Right atrium auricular region (tissue), 2 donors: ENCODE results near the gene SPINK5. TPM values are rescaled to one million over a fixed set of nuclear protein-coding genes. Genes with fewer than 3 reads are reported as not detected.

ENCODE experiments used
- DNase-seq: peaks from one replicate; pipeline ENCODE4 v3.0.0-alpha.2; 2019; ENCODE audit warnings: low spot score
- H3K27ac ChIP-seq, 2 donors: fragments of 200-600 bp; sonication (generic); 1 replicate in 1 of 2; 2 replicates in 1 of 2; pipeline ENCODE4 v1.5.1; 2016 to 2019
- H3K27me3 ChIP-seq, 2 donors: fragments of 200-600 bp; sonication (generic); one replicate each; pipeline versions ENCODE4 v1.5.1 to v1.6.0; 2017 to 2019
- H3K36me3 ChIP-seq: fragments of 200-600 bp; sonication (generic); one replicate; pipeline ENCODE4 v1.5.1; 2016
- H3K4me1 ChIP-seq, 2 donors: fragments of 200-600 bp; sonication (generic); one replicate each; pipeline versions ENCODE4 v1.5.1 to v1.6.0; 2017 to 2019
- H3K4me3 ChIP-seq, 2 donors: fragments of 200-600 bp; sonication (generic); 1 replicate in 1 of 2; 2 replicates in 1 of 2; pipeline ENCODE4 v1.5.1; 2017 to 2019; ENCODE audit warnings: mild to moderate bottlenecking in 1 of 2, moderate library complexity in 1 of 2
- H3K9me3 ChIP-seq, 2 donors: fragments of 200-600 bp; sonication (generic); one replicate each; pipeline ENCODE4 v1.5.1; 2019
- CTCF ChIP-seq, 2 donors: fragments of 200-600 bp; sonication (generic); IDR thresholded peaks; one replicate each; pipeline ENCODE4 v1.5.1; 2019; ENCODE audit warnings: antibody characterized with exemption in 2 of 2
- total RNA-seq, 2 donors: library from RNA; depleted of rRNA; stranded (reverse); fragments of >200 nt; gene quantifications; one replicate each; pipeline ENCODE4 v1.1.0, GENCODE V29; 2016

Gene SPINK5
- total RNA-seq, 2 donors from 2014 or later, result 1.8 to 2.3 TPM

GRCh38 chr5:148094336-148094735, 30.6 kb downstream of the SPINK5 start:
- Histone ChIP-seq H3K4me1 (no peaks in the 10 kb centered on the region), H3K27me3 (no peaks in the 10 kb centered on the region), H3K4me3 (no peak overlapping the region), H3K36me3 (no peaks in the 10 kb centered on the region), H3K27ac (no peak overlapping the region), H3K9me3 (no peaks in the 10 kb centered on the region)
- no peak for TF ChIP-seq CTCF (IDR thresholded peaks at IDR 0.05)
- no peak for DNase-seq

- no peaks in the 10 kb centered on the region for H3K9me3 ChIP-seq
- H3K36me3 ChIP-seq, result no peaks in the 10 kb centered on the region
- no peak for DNase-seq
- no peak for TF ChIP-seq CTCF (IDR thresholded peaks at IDR 0.05)
- no peaks in the 10 kb centered on the region for H3K4me1 ChIP-seq
- no peak overlapping the region for H3K4me3 ChIP-seq
- H3K27ac ChIP-seq, result no peak overlapping the region
- H3K27me3 ChIP-seq, result no peaks in the 10 kb centered on the region
Observed at GRCh38 chr5:148104226-148104625, 40.4 kb downstream of the SPINK5 start.

- Histone ChIP-seq H3K27me3 (no peaks in the 10 kb centered on the region), H3K4me1 (no peaks in the 10 kb centered on the region), H3K4me3 (no peak overlapping the region), H3K27ac (no peak overlapping the region), H3K36me3 (no peaks in the 10 kb centered on the region), H3K9me3 (no peaks in the 10 kb centered on the region)
- DNase-seq, result no peak
- peak in 1 of 2 donors; percentile 35 for TF ChIP-seq CTCF (IDR thresholded peaks at IDR 0.05)
Observed at GRCh38 chr5:148107608-148108007, 43.8 kb downstream of the SPINK5 start.

- H3K4me1 ChIP-seq, result no peaks in the 10 kb centered on the region
- H3K4me3 ChIP-seq, result no peak overlapping the region
- no peak for DNase-seq
- TF ChIP-seq CTCF (IDR thresholded peaks at IDR 0.05), result no peak
- no peaks in the 10 kb centered on the region for H3K36me3 ChIP-seq
- no peaks in the 10 kb centered on the region for H3K9me3 ChIP-seq
- no peak overlapping the region for H3K27ac ChIP-seq
- no peaks in the 10 kb centered on the region for H3K27me3 ChIP-seq
Observed at GRCh38 chr5:148113243-148113642, 49.5 kb downstream of the SPINK5 start.

- no peak overlapping the region for H3K4me3 ChIP-seq
- no peaks in the 10 kb centered on the region for H3K36me3 ChIP-seq
- no peak for DNase-seq
- no peaks in the 10 kb centered on the region for H3K27me3 ChIP-seq
- H3K4me1 ChIP-seq, result no peaks in the 10 kb centered on the region
- no peak overlapping the region for H3K27ac ChIP-seq
- no peaks in the 10 kb centered on the region for H3K9me3 ChIP-seq
- no peak for TF ChIP-seq CTCF (IDR thresholded peaks at IDR 0.05)
Observed at GRCh38 chr5:148120317-148120716, 56.5 kb downstream of the SPINK5 start.

- H3K27me3 ChIP-seq, result no peaks in the 10 kb centered on the region
- no peak for TF ChIP-seq CTCF (IDR thresholded peaks at IDR 0.05)
- H3K4me1 ChIP-seq, result no peaks in the 10 kb centered on the region
- H3K9me3 ChIP-seq, result no peaks in the 10 kb centered on the region
- no peak overlapping the region for H3K4me3 ChIP-seq
- no peak overlapping the region for H3K27ac ChIP-seq
- no peak for DNase-seq
- no peaks in the 10 kb centered on the region for H3K36me3 ChIP-seq
Observed at GRCh38 chr5:148125641-148126040, 61.9 kb downstream of the SPINK5 start.
